Measurements from ENCODE around the gene ZNF236.

Gene ZNF236

GRCh38 chr18:76973520-76974266, 151.3 kb downstream of the ZNF236 start:
- Histone ChIP-seq H3K4me1 (ENCODE audit: low read length) (no peaks in the 10 kb centered on the region), H4K20me1 (ENCODE audit: insufficient read depth, low read length) (no peaks in the 10 kb centered on the region), H3K79me2 (ENCODE audit: low read length) (no peaks in the 10 kb centered on the region), H3K4me3 (ENCODE audit: low read length) (no peak overlapping the region), H3K4me2 (ENCODE audit: low read length) (no peak overlapping the region), H2AFZ (ENCODE audit: low read depth, low read length) (no peak overlapping the region), H3K27me3 (ENCODE audit: low read depth, low read length) (no peaks in the 10 kb centered on the region), H3K27ac (ENCODE audit: low read length) (no peak overlapping the region), H3K36me3 (replicated peaks; ENCODE audit: low read depth, low read length) (no peaks in the 10 kb centered on the region), H3K9ac (ENCODE audit: low read length) (no peak overlapping the region), H3K9me3 (ENCODE audit: insufficient read depth, low read length) (no peaks in the 10 kb centered on the region)
- no peak for TF ChIP-seq EZH2phosphoT487 (IDR thresholded peaks at IDR 0.05; ENCODE audit: low read depth)
- no peak for TF ChIP-seq CTCF (IDR thresholded peaks at IDR 0.05; ENCODE audit: low read depth, low read length)

GRCh38 chr18:76974386-76974785, 152.0 kb downstream of the ZNF236 start:
- TF ChIP-seq CTCF (IDR thresholded peaks at IDR 0.05; ENCODE audit: low read depth, low read length) (no peak), EZH2phosphoT487 (IDR thresholded peaks at IDR 0.05; ENCODE audit: low read depth) (no peak)
- no peaks in the 10 kb centered on the region for H4K20me1 ChIP-seq (ENCODE audit: insufficient read depth, low read length)

GRCh38 chr18:76975577-76976110, 153.3 kb downstream of the ZNF236 start:
- H3K4me1 ChIP-seq (ENCODE audit: low read length), result peaks cover 3% of the 10 kb centered on the region

More at GRCh38 chr18:76974386-76974785, 152.0 kb downstream of the ZNF236 start:
- Histone ChIP-seq H3K9ac (ENCODE audit: low read length) (no peak overlapping the region), H3K36me3 (replicated peaks; ENCODE audit: low read depth, low read length) (no peaks in the 10 kb centered on the region), H2AFZ (ENCODE audit: low read depth, low read length) (no peak overlapping the region), H3K9me3 (ENCODE audit: insufficient read depth, low read length) (no peaks in the 10 kb centered on the region), H3K27ac (ENCODE audit: low read length) (no peak overlapping the region), H3K4me3 (ENCODE audit: low read length) (no peak overlapping the region), H3K4me2 (ENCODE audit: low read length) (no peak overlapping the region), H3K4me1 (ENCODE audit: low read length) (no peaks in the 10 kb centered on the region), H3K79me2 (ENCODE audit: low read length) (no peaks in the 10 kb centered on the region), H3K27me3 (ENCODE audit: low read depth, low read length) (no peaks in the 10 kb centered on the region)

More at GRCh38 chr18:76975577-76976110, 153.3 kb downstream of the ZNF236 start:
- no peak overlapping the region for H3K4me3 ChIP-seq (ENCODE audit: low read length)
- H3K36me3 ChIP-seq (replicated peaks; ENCODE audit: low read depth, low read length), result peaks cover 5% of the 10 kb centered on the region
- H2AFZ ChIP-seq (ENCODE audit: low read depth, low read length), result no peak overlapping the region
- no peak overlapping the region for H3K9ac ChIP-seq (ENCODE audit: low read length)
- TF ChIP-seq CTCF (IDR thresholded peaks at IDR 0.05; ENCODE audit: low read depth, low read length) (no peak), EZH2phosphoT487 (IDR thresholded peaks at IDR 0.05; ENCODE audit: low read depth) (no peak)
- H3K27ac ChIP-seq (ENCODE audit: low read length), result no peak overlapping the region
- no peaks in the 10 kb centered on the region for H3K27me3 ChIP-seq (ENCODE audit: low read depth, low read length)
- H4K20me1 ChIP-seq (ENCODE audit: insufficient read depth, low read length), result no peaks in the 10 kb centered on the region
- H3K9me3 ChIP-seq (ENCODE audit: insufficient read depth, low read length), result no peaks in the 10 kb centered on the region
- H3K79me2 ChIP-seq (ENCODE audit: low read length), result no peaks in the 10 kb centered on the region
- H3K4me2 ChIP-seq (ENCODE audit: low read length), result no peak overlapping the region
